Stimulated activated memory B cell treated with anti-CD40 and anti-IgM and Interleukin-4, amounts not matched to agents 10 μg/mL and 1 μg/mL and 100 μg/mL, for 72 hours (primary cell): Measurements from ENCODE around the gene RMRP.

Experiments used
- ATAC-seq: fragments of 150-1000 bp; cut with Tn5 transposase; 2 replicates; pipeline ENCODE4 v1.10.0; 2021
- H3K27ac Mint-ChIP-seq: one replicate; pipeline ENCODE4 v1.8.0; 2022; ENCODE audit warnings: mild to moderate bottlenecking, mixed read lengths
- H3K27me3 Mint-ChIP-seq: one replicate; pipeline ENCODE4 v1.8.0; 2022; ENCODE audit warnings: mixed read lengths
- H3K36me3 Mint-ChIP-seq: one replicate; pipeline ENCODE4 v1.8.0; 2022; ENCODE audit warnings: mixed read lengths
- H3K4me1 Mint-ChIP-seq: one replicate; pipeline ENCODE4 v1.8.0; 2022; ENCODE audit warnings: mixed read lengths
- H3K4me3 Mint-ChIP-seq: one replicate; pipeline ENCODE4 v1.8.0; 2022; ENCODE audit warnings: mild to moderate bottlenecking, moderate library complexity, mixed read lengths
- H3K9me3 Mint-ChIP-seq: one replicate; pipeline ENCODE4 v1.8.0; 2022; ENCODE audit warnings: mixed read lengths

RMRP gene

DNA sequence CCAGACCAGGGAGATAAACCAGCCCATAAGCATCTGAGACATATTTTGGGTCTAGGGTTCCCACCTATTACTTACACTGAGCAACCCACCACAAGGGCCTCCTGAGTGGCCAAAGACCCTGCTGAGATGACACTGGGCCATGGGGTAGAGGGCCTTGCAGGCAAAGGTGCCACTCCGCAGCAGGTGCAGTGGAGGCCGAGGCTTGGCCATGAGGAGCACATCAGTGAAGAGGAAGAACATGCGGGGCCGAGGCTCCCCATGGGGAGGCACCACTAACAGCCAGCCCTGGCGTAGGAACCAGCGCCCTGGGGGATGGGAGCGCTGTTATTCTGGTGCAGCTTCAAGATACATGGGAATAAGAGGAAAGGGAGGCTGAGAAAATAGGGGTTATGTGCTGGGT lies 4.6 kb upstream of the RMRP start:
- no peaks in the 10 kb centered on the region for H3K27me3 Mint-ChIP-seq
- peaks cover 66% of the 10 kb centered on the region for H3K4me1 Mint-ChIP-seq
- no peak overlapping the region for H3K4me3 Mint-ChIP-seq
- H3K27ac Mint-ChIP-seq, result peak overlapping the region; percentile 16
- peaks cover 22% of the 10 kb centered on the region for H3K36me3 Mint-ChIP-seq
- no peak for ATAC-seq
- H3K9me3 Mint-ChIP-seq, result no peaks in the 10 kb centered on the region

DNA sequence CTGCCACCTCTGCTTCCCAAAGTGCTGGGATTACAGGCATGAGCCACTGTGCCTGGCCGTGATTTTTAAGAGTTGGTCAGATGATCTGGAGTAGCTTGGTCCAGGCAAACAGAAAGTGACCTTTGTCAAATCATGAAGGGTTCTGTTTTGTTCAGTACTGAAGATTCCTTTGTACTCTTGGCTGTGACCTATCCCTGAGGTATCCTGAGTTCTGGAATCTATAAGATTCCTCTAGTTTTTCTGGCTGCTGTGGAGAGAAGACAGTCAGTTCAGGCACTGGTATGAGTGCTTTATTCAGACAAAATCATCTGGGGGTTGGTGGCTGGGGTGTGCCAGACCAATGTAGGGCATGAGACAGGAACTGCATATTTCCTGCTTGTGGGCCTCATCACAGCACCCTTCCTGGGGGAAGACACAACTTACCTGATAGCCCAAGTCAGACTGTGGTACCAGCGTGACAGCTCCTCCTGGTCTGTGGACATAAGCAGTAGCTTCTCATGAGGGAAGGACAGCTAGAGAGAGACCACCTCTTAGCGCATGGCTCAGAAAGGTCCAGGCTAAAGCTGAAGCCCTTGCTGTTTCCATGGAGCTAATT lies 4.0 kb upstream of the RMRP start:
- no peak overlapping the region for H3K4me3 Mint-ChIP-seq

DNA sequence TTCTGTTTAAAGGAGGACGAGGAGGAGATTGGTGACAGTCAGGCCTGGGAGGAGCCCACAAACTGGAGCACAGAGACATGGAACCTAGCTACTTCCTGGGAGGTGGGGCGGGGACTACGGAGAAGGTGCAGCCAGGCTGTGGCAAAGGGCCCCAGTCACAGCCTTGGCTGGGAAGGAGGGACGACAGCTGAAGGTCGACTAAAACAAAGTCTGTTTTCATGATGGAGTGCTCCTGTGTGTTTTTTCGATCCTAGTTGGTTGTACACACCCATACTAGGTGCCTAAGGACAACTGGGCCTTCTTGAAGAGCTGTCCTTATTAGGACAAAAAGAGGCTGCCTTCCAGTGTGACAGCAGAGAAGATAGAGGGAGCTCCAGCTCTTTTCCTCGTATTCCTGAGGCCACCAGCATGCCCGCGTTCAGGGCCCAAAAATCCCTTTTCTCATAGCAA lies 3.2 kb upstream of the RMRP start:
- H3K27ac Mint-ChIP-seq, result no peak overlapping the region
- H3K27me3 Mint-ChIP-seq, result no peaks in the 10 kb centered on the region
- H3K9me3 Mint-ChIP-seq, result no peaks in the 10 kb centered on the region
- peaks cover 71% of the 10 kb centered on the region for H3K4me1 Mint-ChIP-seq
- no peak overlapping the region for H3K4me3 Mint-ChIP-seq
- peaks cover 22% of the 10 kb centered on the region for H3K36me3 Mint-ChIP-seq
- no peak for ATAC-seq

More for the DNA sequence above, 4.0 kb upstream of the RMRP start:
- peaks cover 71% of the 10 kb centered on the region for H3K4me1 Mint-ChIP-seq
- no peaks in the 10 kb centered on the region for H3K27me3 Mint-ChIP-seq
- ATAC-seq, result no peak
- peaks cover 22% of the 10 kb centered on the region for H3K36me3 Mint-ChIP-seq
- H3K9me3 Mint-ChIP-seq, result no peaks in the 10 kb centered on the region
- peak overlapping the region; percentile 16 for H3K27ac Mint-ChIP-seq

DNA sequence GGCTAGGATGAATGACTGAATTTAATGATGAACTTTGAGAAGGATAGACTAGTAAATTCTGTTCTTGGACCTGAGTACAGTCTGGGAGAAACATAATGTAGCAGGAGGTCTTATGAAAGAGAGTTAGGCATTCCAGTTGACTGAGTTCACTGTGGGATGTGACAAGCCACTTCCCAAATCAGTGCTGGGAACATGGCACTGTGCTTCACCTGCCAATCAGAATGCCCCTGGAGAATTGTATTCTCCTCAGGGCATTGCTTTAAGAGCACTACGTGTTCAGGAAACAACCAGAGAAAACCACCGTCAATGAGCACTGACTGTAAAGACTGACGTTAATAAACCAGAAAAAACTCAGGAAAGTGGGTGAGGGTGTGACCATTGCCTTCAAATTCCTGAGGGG lies 1.5 kb upstream of the RMRP start:
- no peaks in the 10 kb centered on the region for H3K9me3 Mint-ChIP-seq
- H3K36me3 Mint-ChIP-seq, result peaks cover 22% of the 10 kb centered on the region
- no peak for ATAC-seq
- H3K27me3 Mint-ChIP-seq, result no peaks in the 10 kb centered on the region
- H3K27ac Mint-ChIP-seq, result peak overlapping the region; percentile 99
- H3K4me3 Mint-ChIP-seq, result peak overlapping the region; percentile 94
- H3K4me1 Mint-ChIP-seq, result peaks cover 66% of the 10 kb centered on the region

DNA sequence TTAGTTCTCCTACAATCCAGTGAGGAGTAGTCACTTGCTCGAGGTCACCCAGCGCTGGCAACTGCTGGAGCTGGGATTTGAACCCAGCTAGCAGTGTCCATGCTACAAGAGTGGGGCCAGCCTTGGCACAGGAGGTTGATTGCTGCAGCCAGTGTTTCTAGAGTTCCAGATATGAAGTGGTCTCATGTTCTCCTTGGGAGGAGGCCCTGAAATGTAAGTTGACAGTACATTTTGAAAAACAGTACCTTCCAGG lies 1.1 kb upstream of the RMRP start:
- Mint-ChIP-seq H3K4me1 (peaks cover 66% of the 10 kb centered on the region), H3K9me3 (no peaks in the 10 kb centered on the region), H3K36me3 (peaks cover 22% of the 10 kb centered on the region), H3K27me3 (no peaks in the 10 kb centered on the region), H3K4me3 (peak overlapping the region; percentile 94), H3K27ac (peak overlapping the region; percentile 99)
- ATAC-seq, result no peak

DNA sequence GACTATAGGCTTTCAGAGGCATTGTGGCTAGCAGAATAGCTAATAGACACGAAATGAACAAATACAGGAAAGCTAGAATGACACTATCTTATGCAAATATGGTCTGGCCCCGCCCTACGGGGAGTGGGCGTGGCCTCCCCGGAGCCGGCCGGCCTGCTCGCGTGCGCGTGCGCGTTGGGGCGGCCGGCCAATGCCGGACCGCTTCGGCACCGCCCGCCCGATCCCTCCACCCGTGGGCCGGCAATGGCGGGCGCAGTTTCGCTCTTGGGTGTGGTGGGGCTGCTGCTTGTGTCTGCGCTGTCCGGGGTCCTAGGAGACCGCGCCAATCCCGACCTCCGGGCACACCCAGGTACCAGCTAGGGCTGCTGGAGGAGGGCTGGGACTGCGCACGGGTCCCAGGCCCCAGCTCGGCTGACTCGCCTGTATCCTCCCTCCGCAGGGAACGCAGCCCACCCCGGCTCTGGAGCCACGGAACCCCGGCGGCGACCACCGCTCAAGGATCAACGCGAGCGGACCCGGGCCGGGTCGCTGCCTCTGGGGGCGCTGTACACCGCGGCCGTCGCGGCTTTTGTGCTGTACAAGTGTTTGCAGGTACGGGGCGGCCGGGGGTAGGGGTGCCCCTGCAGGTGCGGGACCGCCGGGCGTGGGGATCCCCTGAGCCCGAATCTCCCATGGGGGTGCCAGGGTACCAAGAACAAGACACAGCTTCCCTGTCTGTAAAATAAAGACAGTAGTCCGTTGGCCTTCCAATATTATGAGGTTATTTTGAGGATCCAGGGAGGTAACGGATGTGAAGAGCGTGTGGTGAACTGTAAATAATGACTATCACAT lies 533 bp upstream of the RMRP start, which contains the start of gene CCDC107:
Gene CCDC107 (plus strand): TSS at position 156 of the 831 bp plus-strand sequence. CDS start 88 bp downstream, at position 244.
- H3K4me3 Mint-ChIP-seq, result peak within 1 kb of the TSS; percentile 94
- H3K9me3 Mint-ChIP-seq, result no peaks in the 10 kb centered on the region
- H3K4me1 Mint-ChIP-seq, result peaks cover 66% of the 10 kb centered on the region
- peak within 1 kb of the TSS; percentile 99 for H3K27ac Mint-ChIP-seq
- peak; percentile 89 for ATAC-seq
- peaks cover 22% of the 10 kb centered on the region for H3K36me3 Mint-ChIP-seq
- no peaks in the 10 kb centered on the region for H3K27me3 Mint-ChIP-seq

DNA sequence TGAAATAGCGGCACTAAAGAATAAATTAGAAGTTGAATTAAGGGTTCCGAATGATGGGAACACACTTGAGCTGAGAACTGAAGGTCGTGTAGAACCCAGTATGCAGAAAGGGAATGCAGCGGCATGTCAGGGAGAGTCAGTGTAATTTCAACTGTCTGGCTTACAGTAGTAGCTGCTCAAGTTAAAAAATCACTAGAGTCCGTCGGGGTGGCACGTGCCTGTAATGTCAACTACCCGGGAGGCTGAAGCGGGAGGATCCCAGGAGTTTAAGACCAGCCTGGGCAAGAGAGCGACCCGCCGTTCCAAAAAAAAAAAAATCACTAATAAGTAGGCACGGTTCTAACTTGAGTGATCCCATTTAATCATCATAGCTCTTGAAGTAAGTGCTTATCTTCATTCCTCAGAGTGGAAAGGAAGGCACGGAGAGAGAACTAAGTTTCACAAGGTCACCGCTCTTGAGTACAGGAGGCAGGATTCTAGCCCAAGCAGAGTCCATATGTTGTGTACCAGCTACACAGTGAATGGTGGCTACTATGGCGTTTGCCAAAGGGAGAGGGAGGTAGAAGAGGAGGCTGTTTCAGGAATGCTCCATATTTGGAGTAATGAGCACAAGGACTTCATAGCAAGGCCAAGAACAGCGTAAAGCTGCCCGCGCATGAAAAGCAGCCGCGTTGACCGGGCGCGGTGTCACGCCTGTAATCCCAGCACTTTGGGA lies 831 bp downstream of the RMRP start:
- no peak for ATAC-seq
- peaks cover 22% of the 10 kb centered on the region for H3K36me3 Mint-ChIP-seq
- H3K4me1 Mint-ChIP-seq, result peaks cover 59% of the 10 kb centered on the region
- peak overlapping the region; percentile 99 for H3K27ac Mint-ChIP-seq
- H3K27me3 Mint-ChIP-seq, result no peaks in the 10 kb centered on the region
- H3K9me3 Mint-ChIP-seq, result no peaks in the 10 kb centered on the region
- peak overlapping the region; percentile 94 for H3K4me3 Mint-ChIP-seq

DNA sequence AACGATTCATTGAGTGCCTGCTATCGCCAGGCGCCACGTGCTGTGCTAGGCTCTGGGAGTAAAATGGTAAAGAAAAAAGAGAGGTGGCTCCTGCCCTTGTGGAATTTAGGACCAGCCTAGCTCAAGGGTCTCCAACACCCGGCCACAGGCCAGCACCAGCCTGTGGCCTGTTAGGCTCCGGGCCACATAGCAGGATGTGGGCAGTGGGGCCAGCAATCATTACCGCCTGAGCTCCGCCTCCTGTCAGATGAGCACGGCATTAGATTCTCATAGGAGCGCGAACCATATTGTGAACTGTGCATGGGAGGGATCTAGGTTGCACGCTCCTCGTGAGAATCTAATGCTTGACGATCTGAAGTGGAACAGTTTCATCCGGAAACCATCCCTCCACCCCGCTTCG lies 1.5 kb downstream of the RMRP start:
- H3K27ac Mint-ChIP-seq, result peak overlapping the region; percentile 99
- no peaks in the 10 kb centered on the region for H3K9me3 Mint-ChIP-seq
- H3K27me3 Mint-ChIP-seq, result no peaks in the 10 kb centered on the region
- no peak overlapping the region for H3K4me3 Mint-ChIP-seq
- H3K4me1 Mint-ChIP-seq, result peaks cover 60% of the 10 kb centered on the region
- H3K36me3 Mint-ChIP-seq, result peaks cover 22% of the 10 kb centered on the region
- no peak for ATAC-seq

DNA sequence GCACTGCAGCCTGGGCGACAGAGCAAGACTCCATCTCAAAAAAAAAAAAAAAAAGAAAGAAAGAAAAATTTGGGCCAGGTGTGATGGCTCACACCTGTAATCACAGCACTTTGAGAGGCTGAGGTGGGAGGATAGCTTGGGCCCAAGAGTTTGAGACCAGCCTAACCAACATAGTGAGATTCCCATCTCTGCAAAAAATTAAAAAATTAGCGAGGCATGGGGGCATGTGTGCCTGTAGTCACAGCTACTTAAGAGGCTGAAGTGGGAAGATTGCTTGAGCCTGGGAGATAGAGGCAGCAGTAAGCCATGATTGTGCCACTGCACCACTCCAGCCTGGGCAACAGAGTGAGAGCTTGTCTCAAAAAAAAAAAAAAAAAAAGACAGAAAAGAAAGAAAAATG lies 4.2 kb downstream of the RMRP start:
- no peak for ATAC-seq
- Mint-ChIP-seq H3K4me1 (peaks cover 52% of the 10 kb centered on the region), H3K36me3 (no peaks in the 10 kb centered on the region), H3K4me3 (no peak overlapping the region), H3K27ac (peak overlapping the region; percentile 21), H3K9me3 (no peaks in the 10 kb centered on the region), H3K27me3 (no peaks in the 10 kb centered on the region)

DNA sequence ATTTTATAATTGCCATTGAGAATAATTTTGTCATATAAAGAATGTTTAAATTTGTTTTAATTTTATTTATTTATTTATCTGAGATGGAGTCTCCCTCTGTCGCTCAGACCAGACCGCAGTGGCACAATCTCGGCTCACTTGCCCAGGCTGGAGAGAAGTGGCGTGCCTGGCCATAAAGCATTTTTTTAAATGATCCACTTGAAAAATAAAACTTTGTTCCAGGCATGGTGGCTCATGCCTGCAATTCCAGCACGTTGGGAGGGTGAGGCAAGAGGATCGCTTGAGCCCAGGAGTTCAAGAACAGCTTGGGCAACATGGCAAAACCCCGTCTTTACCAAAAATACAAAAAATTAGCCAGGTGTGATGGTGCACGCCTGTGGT lies 5.0 kb downstream of the RMRP start:
- H3K9me3 Mint-ChIP-seq, result no peaks in the 10 kb centered on the region
- no peak for ATAC-seq
- no peaks in the 10 kb centered on the region for H3K27me3 Mint-ChIP-seq
- no peak overlapping the region for H3K4me3 Mint-ChIP-seq
- peaks cover 58% of the 10 kb centered on the region for H3K4me1 Mint-ChIP-seq
- no peaks in the 10 kb centered on the region for H3K36me3 Mint-ChIP-seq
- peak overlapping the region; percentile 21 for H3K27ac Mint-ChIP-seq

DNA sequence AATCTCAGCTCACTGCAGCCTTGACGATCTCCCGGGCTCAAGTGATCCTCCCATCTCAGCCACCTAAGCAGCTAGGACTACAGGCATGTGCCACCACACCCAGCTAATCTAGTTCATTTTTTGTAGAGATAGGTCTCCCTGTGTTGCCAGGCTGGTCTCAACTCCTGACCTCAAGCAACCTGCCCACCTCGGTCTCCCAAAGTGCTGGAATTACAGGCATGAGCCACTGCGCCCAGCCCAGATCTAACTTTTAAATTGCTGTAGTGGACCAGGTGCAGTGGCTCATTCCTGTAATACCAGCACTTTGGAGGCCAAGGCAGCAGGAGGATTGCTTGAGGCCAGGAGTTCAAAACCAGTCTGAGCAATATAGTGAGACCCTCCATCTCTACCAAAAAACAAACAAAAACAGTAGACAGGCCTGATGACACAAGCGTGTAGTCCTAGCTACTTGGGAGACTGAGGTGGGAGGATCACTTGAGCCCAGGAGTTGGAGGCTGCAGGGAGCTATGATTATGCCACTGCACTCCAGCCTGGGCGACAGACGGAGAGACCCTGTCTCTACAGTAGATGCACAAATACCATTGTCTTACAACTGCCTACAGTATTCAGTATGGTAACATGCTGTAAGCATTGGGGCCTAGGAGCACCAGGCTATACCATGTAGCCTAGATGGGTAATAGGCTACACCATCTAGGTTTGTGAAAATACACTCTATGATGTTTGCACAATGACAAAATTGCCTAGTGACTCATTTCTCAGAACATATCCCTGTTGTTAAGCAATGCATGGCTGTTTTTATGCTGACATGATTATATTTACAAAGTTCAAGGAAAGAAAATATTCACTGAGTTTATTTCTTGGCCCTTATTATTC lies 5.6 kb downstream of the RMRP start:
- peak overlapping the region; percentile 10 for H3K4me3 Mint-ChIP-seq
- peaks cover 58% of the 10 kb centered on the region for H3K4me1 Mint-ChIP-seq
- no peaks in the 10 kb centered on the region for H3K27me3 Mint-ChIP-seq
- ATAC-seq, result no peak
- no peaks in the 10 kb centered on the region for H3K36me3 Mint-ChIP-seq
- H3K27ac Mint-ChIP-seq, result peak overlapping the region; percentile 92
- H3K9me3 Mint-ChIP-seq, result no peaks in the 10 kb centered on the region

DNA sequence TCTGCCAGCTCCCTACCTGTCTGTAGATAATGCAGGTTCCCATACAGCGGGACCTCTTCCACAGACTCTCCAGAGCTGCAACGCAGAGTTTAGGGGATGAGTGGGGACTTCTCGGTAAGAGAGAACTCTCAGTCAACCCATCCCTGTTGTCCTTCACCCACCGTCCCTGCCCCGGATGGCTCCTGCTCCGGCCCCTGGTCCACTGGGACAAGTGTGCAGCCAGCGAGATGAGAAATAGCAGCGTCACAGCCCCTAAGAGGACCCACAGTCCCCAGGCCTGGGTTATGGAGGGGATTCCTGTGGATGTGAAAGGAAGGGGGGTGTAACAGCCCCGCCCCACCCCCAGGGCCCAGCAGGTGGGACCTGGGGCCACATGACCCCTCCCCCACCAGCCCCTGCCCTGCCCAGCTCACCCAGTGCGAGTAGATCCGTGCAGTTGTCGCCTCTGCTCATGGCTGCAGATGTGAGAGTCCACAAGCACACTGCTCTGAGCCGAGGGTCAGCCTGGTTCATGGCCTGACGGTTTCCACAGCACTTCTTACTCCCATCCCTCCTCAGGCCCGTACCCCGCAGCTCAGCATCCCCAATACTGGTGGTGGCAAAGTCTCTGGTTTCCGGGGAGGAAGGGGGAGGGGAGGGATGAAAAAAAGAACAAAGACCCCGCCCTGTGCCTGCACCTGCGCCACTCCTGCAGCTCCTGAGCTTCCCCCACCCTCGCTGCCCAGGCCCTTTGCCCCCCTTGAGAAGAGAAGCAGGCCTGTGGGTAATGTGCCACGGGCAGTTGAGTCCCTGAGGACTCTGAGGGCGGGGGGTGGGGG lies 7.3 kb downstream of the RMRP start, which contains the start of gene SIT1:
Gene SIT1 (minus strand): TSS at position 591 of the 818 bp plus-strand sequence. CDS start 78 bp downstream, at position 513.
- Mint-ChIP-seq H3K27me3 (no peaks in the 10 kb centered on the region), H3K36me3 (no peaks in the 10 kb centered on the region), H3K9me3 (no peaks in the 10 kb centered on the region), H3K4me3 (peak within 1 kb of the TSS; percentile 83), H3K27ac (peak within 1 kb of the TSS; percentile 92), H3K4me1 (peaks cover 52% of the 10 kb centered on the region)
- peak; percentile 3 for ATAC-seq

DNA sequence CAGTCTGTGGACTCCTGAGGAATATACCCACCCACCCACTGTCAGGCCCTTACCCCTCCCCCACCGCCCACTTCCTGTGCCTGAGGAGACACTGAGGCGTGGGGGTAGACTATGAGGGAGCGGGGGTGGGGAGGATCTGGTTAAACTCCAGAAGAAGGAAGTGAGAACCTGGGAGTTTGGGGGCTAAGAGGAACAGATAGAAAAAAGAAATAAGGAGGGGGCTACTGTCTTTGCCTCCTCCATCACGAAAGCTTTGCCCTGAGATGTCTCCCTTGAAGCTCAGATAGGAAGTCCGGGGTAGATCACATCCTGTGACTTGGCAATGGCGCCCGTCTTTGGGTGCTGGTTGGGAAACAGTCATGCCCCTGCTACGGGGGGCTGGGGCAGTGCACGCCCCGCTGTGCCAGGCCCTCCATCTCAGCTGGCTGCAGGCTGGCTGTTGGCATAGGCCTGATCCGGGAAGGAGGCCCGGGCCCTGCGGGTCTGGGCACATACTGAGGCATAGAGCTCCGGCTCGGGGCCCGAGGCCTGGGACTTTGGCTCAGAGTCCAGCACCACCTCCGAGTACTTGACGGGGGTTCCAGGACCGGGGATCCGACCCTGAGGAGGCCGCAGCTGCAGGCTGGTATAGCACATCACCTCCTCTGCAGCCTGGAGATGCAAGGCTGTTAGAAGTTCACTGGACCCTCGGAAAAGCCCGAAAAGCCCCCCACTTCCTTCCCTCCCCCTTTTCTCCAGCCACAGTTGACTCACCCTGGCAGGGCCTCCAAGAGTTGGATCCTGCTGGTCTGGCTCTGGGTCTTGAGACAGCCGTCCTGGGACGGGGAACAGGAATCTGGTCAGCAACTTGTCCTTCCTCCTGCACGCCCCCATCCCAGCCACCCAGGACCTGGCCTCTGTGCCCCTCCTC lies 8.1 kb downstream of the RMRP start:
- Mint-ChIP-seq H3K4me1 (peaks cover 56% of the 10 kb centered on the region), H3K27me3 (no peaks in the 10 kb centered on the region), H3K9me3 (no peaks in the 10 kb centered on the region), H3K27ac (peak overlapping the region; percentile 92), H3K4me3 (peak overlapping the region; percentile 83), H3K36me3 (no peaks in the 10 kb centered on the region)
- no peak for ATAC-seq
